HG03159 (cell line): ENCODE measurements around the gene PCSK4.
"Not testable (repeated sequence)": the region's sequence is repeated elsewhere in the genome, so short reads cannot be mapped to it uniquely, and the experiment has no call there.

Experiments used
- ATAC-seq: cut with Tn5 transposase; IDR thresholded peaks from one replicate; pipeline ENCODE4 v1.9.1; 2021; ENCODE audit warnings: mild to moderate bottlenecking, moderate library complexity; ENCODE audit not compliant: unreplicated experiment

Gene PCSK4

DNA sequence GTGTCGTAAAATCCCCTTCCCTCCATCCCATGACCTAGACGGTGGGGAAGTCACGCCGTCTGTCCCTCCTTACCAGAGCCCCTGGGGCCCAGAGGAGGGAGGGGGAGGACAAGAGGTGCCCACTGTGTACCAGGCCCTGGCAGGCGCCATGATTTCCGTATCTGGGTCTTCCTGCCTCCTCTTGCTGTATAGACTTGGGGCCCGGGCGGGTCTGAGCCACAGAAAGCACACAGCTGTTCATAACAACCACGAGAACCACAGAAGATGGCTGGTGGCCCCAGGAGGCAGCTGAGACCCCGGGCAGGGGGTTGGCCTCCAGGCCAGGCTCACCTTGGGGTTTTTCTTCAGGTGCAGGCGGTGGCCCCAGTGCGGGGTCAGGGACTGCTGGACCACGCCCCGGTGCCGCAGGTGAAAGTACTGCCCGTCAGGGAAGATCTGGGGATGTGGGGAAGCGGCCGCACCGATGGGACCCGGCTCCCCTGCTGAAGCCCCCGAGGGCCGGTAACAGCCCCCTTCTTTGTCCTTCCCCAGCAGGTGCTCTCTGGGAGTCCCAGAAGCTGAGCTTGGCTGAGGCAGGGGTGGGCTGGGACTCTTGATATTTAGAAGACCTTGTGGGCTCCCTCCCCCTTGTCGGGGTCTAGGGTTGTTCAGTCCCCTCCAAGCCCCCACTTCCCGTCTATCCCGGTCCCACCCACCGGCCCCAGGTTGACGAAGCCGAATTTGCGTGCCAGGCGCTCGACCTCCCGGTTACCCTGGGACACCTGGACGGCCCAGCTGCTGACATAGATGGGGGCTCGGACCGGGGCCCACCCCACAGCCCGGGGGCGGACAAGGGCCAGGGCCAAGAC is 463 bp downstream of the PCSK4 start:
- no peak for ATAC-seq

DNA sequence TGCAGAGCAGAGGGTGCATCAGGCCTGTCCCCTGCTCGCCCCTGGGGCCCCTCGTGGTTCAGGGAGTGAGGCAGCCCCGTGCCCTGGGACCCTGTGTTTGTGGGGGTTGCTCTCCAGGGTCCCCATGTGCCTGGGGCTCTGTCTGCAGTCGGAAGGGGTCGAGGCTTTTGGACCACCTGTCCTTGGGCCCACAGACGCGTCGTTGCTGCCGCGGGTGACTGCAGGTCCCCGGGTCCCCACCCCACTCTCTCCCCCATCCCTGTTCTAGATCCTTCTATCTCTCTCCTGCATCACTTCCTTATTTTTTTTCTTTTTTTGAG is 1.9 kb downstream of the PCSK4 start:
- no peak for ATAC-seq

DNA sequence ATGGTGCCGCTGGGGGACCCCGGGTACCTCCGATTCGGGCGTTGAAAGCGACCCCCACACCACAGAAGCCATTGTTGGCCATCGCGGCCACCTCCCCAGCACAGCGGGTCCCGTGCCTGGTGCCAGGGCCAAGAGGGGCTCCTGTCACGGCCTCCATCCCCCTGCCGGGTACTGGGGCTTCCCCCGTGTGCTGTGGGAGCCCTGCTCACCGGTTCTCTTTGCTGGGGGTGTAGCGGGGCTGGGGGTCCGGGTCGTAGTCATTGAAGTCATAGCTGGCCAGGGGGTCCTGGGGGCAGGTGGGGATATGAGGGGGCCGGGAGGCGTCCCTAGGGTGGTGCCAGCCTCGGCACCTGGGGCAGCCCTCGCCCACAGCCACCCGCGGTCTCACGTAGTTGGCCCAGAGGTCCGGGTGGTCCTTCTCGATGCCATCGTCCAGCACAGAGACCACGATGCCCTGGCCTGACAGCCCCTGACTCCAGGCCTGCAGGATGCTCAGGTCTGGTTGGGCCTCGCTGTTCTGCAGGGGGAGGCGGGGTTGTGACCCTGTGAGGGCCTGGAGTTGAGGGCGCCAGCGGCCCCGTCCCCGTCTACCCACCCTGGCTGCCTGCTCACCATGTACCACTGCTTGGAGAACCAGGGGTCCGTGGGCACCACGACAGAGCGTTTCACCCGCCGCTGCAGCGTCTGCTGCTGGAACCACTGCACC is 2.4 kb downstream of the PCSK4 start:
- ATAC-seq = no peak

DNA sequence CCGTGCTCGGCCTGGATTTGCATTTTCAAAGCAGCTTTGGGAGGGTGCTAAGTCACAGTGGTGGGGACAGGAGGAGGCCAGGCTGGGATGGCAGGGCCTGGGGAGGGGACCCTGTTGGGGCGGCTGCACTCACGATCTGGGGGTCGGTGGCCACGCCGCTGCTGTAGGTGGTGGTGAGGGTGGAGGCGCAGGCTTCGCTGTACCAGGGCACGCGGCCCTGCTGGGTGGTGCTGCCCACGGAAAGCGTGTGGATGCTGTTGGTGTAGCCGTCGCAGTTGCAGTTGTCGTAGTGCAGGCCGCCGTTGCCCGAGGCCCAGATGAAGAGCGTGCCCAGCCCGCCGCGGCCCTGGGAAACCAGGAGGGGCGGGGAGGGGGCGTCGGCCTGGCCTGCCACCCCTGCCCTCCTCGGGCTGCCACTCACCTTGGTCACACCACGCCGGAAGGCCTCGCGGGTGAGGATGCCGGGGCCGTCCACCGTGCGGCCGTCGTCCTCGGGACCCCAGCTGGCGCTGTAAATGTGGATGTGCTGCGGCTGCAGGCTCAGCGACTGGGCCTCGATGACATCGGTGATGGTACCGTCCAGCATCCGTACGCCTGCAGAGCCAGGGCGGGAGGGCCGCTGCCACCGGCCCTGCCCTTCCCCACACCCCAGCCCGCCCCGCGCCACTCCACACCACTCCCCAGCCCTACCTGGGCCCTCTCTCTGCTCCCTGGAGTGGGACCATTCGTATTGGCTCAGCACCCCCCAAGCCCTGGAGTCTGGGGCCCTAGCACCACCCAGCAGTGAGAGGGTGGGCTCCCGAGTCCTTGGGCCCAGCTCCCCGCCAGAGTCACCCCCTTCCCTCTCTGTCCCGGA is 3.2 kb downstream of the PCSK4 start:
- no peak for ATAC-seq

- ATAC-seq = no peak
These were observed 6.1 kb downstream of the PCSK4 start for GRCh38 chr19:1483979-1484428.

DNA sequence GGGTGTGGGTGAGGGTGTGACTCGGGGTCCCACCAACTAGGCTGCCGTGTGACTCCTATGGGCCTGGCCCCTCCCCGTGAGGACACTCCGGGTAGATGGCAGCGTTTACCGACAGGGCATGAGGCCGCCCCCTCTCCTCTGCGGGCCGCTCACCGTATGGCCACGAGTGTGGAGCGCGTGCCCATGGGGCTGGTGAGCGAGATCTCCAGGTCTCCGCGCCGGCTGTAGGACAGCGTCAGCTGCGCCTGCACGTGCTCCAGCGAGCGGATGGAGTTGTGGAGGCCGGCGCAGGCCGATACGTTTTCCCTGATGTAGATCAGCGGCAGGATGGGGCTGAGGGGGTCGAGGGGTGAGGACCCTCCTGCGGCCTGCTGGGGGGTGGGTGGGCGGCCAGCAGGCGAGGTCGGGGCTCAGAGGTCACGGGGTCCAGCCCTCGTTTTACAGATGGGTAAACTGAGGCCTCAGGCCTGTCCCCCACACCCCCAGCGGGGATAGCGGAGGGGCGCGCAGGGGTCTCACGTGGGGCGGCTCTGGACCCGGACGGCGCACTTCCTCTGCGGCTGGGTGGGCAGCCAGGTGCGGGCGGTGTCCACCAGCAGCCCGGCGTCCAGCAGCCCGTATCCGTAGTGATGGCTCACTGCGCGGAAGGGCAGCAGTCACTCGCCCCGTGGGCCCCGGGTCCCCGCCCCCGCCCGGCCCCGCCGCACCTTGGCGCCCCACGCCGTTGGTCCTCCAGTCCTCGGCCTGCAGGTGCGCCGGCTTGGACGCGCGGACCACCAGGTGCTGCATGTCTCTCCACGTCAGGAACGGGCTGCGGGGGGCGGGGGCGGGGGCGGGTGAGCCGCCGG is 6.8 kb downstream of the PCSK4 start:
- no peak for ATAC-seq

DNA sequence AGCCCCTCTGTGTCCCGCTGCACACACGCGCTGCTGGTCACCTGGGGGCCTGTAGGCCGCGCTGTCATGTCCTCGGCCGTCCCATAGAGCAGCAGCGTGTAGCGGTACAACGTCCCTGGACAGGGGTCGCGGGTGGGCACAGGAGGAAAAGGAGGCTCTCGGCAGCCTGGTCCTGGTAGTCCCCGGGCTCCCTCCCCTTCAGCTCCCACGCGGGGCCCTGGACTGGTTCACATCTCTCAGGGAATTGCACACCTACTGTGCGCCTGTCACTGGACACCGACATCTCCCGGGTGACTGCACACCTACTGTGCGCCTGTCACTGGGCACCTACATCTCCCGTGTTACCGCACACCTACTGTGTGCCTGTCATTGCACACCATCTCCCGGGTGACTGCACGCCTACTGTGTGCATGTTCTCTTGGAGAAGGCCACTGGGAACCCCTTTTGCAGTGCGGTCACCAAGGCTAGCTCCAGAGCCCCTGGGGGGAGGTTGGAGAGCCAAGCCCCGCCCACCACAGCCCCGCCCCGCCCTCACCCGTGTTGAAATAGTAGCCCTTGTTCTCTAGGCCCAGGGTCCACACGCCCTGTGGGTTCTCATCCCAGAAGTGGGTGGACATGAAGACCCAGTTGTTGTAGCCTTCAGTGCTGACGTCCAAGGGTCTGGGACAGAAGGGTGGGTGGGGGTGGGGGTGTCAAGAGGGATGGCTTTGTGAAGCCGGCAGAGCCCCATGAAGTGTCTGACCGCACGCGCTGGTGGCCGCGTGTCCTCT is 7.6 kb downstream of the PCSK4 start:
- no peak for ATAC-seq

GRCh38 chr19:1481893-1482360 is 8.2 kb downstream of the PCSK4 start:
- ATAC-seq = no peak

- ATAC-seq = no peak
These were observed 8.8 kb downstream of the PCSK4 start for GRCh38 chr19:1481224-1481892.

DNA sequence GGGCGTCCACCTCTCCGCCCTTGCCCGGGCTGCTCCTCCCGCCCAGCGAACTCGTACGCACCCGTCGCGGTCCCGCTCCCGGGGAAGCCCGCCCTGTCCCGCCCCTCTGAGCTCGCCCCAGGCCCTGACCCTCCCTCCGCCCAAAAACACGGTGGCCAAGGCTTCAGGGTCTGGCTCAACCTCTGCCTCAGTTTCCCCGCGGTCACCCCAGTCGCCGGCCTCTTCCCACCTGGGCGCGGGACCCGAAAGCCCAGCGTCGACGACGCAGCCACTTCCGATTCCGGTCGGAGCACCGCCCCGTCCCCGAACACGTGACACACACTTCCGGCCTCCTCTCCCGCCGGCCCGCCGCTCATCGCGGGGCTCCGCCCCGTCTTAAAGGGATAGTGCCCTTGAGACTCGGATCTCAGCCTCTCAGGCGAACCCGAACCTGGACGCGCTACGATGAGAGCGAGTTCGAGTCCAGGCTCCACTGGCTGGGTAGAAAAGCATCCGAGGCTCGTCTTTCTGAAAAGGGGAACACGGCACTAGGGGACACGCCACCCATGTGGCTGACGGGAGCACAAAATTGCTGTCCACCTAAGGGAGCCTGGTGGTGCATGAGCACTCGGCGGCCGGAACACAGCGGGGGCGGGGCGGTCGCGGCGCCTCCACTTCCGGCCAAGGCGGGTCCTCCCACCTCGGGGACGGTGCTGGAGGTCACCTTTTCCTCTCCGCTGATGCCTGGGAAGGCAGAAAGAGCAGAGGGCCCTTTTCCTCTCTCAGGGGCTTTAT is 11.0 kb downstream of the PCSK4 start, which contains the start of gene C19orf25:
Gene C19orf25, minus strand, starts transcription at position 282 of the 774 bp plus-strand sequence. CDS start 312 bp downstream, outside the sequence.
- ATAC-seq = peak; percentile 84

GRCh38 chr19:1477056-1477455 is 13.1 kb downstream of the PCSK4 start:
- ATAC-seq = not testable (repeated sequence)

GRCh38 chr19:1475751-1476437 is 14.3 kb downstream of the PCSK4 start:
- ATAC-seq = no peak

GRCh38 chr19:1474765-1475351 is 15.3 kb downstream of the PCSK4 start:
- no peak for ATAC-seq

GRCh38 chr19:1474011-1474764 is 16.0 kb downstream of the PCSK4 start:
- ATAC-seq = no peak

GRCh38 chr19:1473085-1473851 is 16.9 kb downstream of the PCSK4 start:
- no peak for ATAC-seq
